Tibial artery (tissue), 4 donors: ENCODE data around the gene OR5L1.

ENCODE experiments used
- DNase-seq, 2 donors: peaks; one replicate each; pipeline ENCODE4 v3.0.0-alpha.2; 2019
- H3K27ac ChIP-seq, 2 donors: fragments of 200-600 bp; sonication (generic) in 1 of 2; 1 replicate in 1 of 2; 2 replicates in 1 of 2; pipeline ENCODE4 v1.5.1; 2018 to 2019; ENCODE audit warnings: mild to moderate bottlenecking in 1 of 2
- H3K27me3 ChIP-seq, 2 donors: fragments of 200-600 bp; sonication (generic) in 1 of 2; one replicate each; pipeline versions ENCODE4 v1.5.1 to v1.6.0; 2016 to 2019
- H3K36me3 ChIP-seq, 3 donors: fragments of 200-600 bp; sonication (generic) in 2 of 3; one replicate each; pipeline ENCODE4 v1.5.1; 2016 to 2019; ENCODE audit warnings: mild to moderate bottlenecking in 2 of 3
- H3K4me1 ChIP-seq, 4 donors: fragments of 200-600 bp; sonication (generic) in 2 of 4; 1 replicate in 3 of 4; 2 replicates in 1 of 4; pipeline ENCODE4 v1.5.1; 2016 to 2019
- H3K4me3 ChIP-seq, 2 donors: fragments of 200-600 bp; sonication (generic) in 1 of 2; 1 replicate in 1 of 2; 2 replicates in 1 of 2; pipeline ENCODE4 v1.5.1; 2018 to 2019; ENCODE audit warnings: mild to moderate bottlenecking in 2 of 2
- H3K9me3 ChIP-seq, 3 donors: fragments of 200-600 bp; sonication (generic) in 1 of 3; one replicate each; pipeline ENCODE4 v1.5.1; 2016 to 2019
- intact Hi-C: fragments of 100-400 bp; cut with DNase I; formaldehyde crosslinking; loops from one replicate; pipeline ENCODE4 v1.15.0; 2023; ENCODE audit warnings: low total_unique reads
- TF ChIP-seq, protein P1 (sequence below), 2 experiments: fragments of 200-600 bp in 1 of 2; fragments of 450-650 bp in 1 of 2; IDR thresholded peaks; one replicate each; pipeline ENCODE4 v1.5.1; 2017 to 2019; ENCODE audit warnings: antibody characterized with exemption in 2 of 2, mild to moderate bottlenecking in 1 of 2, moderate library complexity in 1 of 2

The OR5L1 gene

DNA sequence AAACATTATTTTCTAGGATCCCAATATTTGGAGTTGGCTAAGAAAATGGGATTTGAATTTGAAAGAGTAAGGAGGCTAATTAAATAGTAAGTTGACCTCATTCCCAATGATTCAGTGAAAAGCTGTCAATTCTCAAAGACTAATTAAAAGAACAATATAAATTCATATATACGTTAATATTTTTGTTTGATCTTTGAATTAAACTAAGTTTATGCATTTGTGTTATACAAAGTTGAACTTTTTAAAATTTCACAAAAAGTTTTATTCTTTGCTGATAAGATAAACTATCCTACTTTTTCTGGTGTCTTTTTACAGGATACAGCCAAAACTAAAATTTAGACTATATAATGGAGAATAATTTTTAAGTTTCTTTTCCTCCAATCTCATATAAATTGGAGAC, at the start of gene OR5L1:
OR5L1 (plus strand) TSS at position 301 of the 400 bp plus-strand sequence. CDS start 100 bp downstream, outside the sequence.
- intact Hi-C loops, result no loop called here
- H3K27me3 ChIP-seq, result no peaks in the 10 kb centered on the region
- no peak within 1 kb of the TSS for H3K4me3 ChIP-seq
- no peak within 1 kb of the TSS for H3K27ac ChIP-seq
- no peaks in the 10 kb centered on the region for H3K36me3 ChIP-seq
- H3K9me3 ChIP-seq, result peaks cover 0 to 5% (median 0%) of the 10 kb centered on the region in 3 donors
- no peaks in the 10 kb centered on the region for H3K4me1 ChIP-seq
- DNase-seq, result no peak
- TF ChIP-seq, protein P1, sequence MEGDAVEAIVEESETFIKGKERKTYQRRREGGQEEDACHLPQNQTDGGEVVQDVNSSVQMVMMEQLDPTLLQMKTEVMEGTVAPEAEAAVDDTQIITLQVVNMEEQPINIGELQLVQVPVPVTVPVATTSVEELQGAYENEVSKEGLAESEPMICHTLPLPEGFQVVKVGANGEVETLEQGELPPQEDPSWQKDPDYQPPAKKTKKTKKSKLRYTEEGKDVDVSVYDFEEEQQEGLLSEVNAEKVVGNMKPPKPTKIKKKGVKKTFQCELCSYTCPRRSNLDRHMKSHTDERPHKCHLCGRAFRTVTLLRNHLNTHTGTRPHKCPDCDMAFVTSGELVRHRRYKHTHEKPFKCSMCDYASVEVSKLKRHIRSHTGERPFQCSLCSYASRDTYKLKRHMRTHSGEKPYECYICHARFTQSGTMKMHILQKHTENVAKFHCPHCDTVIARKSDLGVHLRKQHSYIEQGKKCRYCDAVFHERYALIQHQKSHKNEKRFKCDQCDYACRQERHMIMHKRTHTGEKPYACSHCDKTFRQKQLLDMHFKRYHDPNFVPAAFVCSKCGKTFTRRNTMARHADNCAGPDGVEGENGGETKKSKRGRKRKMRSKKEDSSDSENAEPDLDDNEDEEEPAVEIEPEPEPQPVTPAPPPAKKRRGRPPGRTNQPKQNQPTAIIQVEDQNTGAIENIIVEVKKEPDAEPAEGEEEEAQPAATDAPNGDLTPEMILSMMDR (IDR thresholded peaks at IDR 0.05), result no peak

DNA sequence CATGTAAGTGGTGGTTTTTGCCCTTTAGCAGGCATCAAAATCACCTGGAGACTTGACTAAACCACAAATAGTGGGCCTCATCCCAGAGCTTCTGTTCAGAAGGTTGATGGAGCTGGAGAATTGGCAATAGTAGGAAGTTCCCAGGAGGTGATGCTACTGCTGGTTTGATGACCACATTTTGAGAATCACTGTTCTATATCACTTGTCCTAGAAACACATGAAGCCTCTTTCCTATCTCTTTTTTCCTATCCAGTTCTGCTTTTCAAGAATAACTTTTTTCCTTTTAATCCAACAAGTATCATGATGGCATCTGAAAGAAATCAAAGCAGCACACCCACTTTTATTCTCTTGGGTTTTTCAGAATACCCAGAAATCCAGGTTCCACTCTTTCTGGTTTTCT, 38.0 kb upstream of the OR5L1 start, which contains the start of gene OR5D13:
OR5D13 (plus strand) TSS at position 301 of the 400 bp plus-strand sequence; CDS start at position 301, 0 bp downstream.
- H3K27me3 ChIP-seq, result no peaks in the 10 kb centered on the region
- intact Hi-C loops, result no loop called here
- no peak for DNase-seq
- no peaks in the 10 kb centered on the region for H3K9me3 ChIP-seq
- H3K4me1 ChIP-seq, result no peaks in the 10 kb centered on the region
- TF ChIP-seq, protein P1 (IDR thresholded peaks at IDR 0.05), result no peak
- no peaks in the 10 kb centered on the region for H3K36me3 ChIP-seq
- no peak within 1 kb of the TSS for H3K27ac ChIP-seq
- no peak within 1 kb of the TSS for H3K4me3 ChIP-seq

DNA sequence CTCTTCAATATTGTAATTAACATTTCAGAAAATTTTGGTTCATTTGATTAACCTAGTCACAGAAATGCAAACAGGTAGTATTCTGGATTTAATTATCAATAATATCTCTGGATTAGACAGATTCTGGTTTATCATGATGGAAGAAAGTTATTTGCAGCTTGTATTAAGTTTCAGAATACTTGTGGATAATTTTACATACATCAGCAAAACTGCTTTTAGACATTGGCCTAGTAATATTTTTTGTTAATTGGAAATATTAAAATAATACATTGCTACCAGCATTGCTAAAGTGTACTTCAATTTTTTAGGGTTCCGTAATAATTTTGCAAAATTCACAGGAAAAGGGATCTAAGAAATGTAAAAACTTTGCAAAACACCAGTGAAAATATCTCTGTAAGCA, 19.6 kb upstream of the OR5L1 start:
- no peaks in the 10 kb centered on the region for H3K36me3 ChIP-seq
- intact Hi-C loops, result no loop called here

DNA sequence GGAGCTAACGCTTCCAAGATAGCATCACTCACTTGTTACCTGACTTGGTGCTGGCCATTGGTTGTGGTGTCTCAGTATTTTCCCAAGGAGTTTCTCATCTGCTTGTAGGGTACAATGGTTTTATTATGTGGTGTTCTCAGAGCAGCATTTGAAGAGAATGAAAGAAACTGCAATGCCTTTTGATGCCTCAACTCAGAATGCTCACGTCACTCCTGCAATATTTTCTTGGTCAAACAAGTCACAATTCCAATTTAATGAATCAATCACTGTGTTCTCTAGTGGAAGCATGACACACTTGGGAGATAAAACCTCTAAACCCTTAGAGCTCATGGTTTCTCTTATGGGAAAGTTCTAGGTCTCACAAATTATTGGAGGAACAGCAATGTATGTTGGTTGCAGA, 17.8 kb upstream of the OR5L1 start:
- intact Hi-C loops, result no loop called here
- no peaks in the 10 kb centered on the region for H3K9me3 ChIP-seq
- H3K4me3 ChIP-seq, result no peak overlapping the region
- H3K27ac ChIP-seq, result no peak overlapping the region
- no peaks in the 10 kb centered on the region for H3K36me3 ChIP-seq
- TF ChIP-seq, protein P1 (IDR thresholded peaks at IDR 0.05), result no peak
- no peak for DNase-seq
- no peaks in the 10 kb centered on the region for H3K27me3 ChIP-seq
- H3K4me1 ChIP-seq, result no peaks in the 10 kb centered on the region

More for the DNA sequence above, 19.6 kb upstream of the OR5L1 start:
- H3K4me1 ChIP-seq, result no peaks in the 10 kb centered on the region
- no peak for DNase-seq
- no peak overlapping the region for H3K27ac ChIP-seq
- no peak overlapping the region for H3K4me3 ChIP-seq
- H3K9me3 ChIP-seq, result no peaks in the 10 kb centered on the region
- TF ChIP-seq, protein P1 (IDR thresholded peaks at IDR 0.05), result no peak
- no peaks in the 10 kb centered on the region for H3K27me3 ChIP-seq

DNA sequence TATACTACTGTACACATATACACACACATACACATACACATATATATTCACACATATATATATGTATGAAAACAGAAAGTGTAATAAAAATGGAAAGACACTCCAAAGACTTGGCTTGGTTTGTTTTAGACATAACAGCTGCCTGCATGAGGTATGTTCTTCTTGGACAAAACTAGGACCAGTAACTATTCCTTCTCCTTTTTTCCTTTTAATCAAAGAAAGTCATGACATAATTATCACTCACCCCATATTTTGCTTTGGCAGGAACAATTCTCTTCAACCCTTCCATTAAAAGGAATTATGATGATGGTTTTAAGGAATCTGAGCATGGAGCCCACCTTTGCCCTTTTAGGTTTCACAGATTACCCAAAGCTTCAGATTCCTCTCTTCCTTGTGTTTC, 15.9 kb upstream of the OR5L1 start, which contains the start of gene OR5D14:
OR5D14 (plus strand) TSS at position 301 of the 400 bp plus-strand sequence; CDS start at position 301, 0 bp downstream.
- H3K4me3 ChIP-seq, result no peak within 1 kb of the TSS
- no peak for DNase-seq
- TF ChIP-seq, protein P1 (IDR thresholded peaks at IDR 0.05), result no peak
- H3K9me3 ChIP-seq, result no peaks in the 10 kb centered on the region
- no peaks in the 10 kb centered on the region for H3K36me3 ChIP-seq
- intact Hi-C loops, result no loop called here
- H3K4me1 ChIP-seq, result no peaks in the 10 kb centered on the region
- no peak within 1 kb of the TSS for H3K27ac ChIP-seq
- H3K27me3 ChIP-seq, result no peaks in the 10 kb centered on the region

DNA sequence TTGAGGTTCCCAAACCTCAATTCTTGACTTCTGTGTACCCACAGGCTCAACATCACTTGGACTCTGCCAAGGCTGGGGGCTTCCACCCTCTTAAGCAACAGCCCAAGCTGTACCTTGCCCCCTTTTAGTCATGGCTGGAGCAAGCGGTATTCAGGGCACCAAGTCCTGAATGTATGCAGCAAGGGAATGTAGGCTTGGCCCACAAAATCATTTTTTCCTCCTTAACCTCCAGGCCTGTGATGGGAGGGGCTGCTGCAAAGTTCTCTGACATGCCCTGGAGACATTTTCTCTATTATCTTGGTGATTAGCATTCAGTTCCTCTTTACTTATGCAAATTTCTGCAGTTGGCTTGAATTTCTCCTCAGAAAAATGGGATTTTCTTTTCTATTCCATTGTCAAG, 4.9 kb upstream of the OR5L1 start:
- intact Hi-C loops, result no loop called here
- H3K9me3 ChIP-seq, result peaks cover 0 to 11% (median 0%) of the 10 kb centered on the region in 3 donors

More for the DNA sequence above, 4.9 kb upstream of the OR5L1 start:
- H3K4me1 ChIP-seq, result no peaks in the 10 kb centered on the region
- DNase-seq, result no peak
- no peaks in the 10 kb centered on the region for H3K36me3 ChIP-seq
- TF ChIP-seq, protein P1 (IDR thresholded peaks at IDR 0.05), result no peak
- no peaks in the 10 kb centered on the region for H3K27me3 ChIP-seq
- no peak overlapping the region for H3K4me3 ChIP-seq
- no peak overlapping the region for H3K27ac ChIP-seq
